ENCODE measurements around the gene SLC34A1. TPM values are rescaled to one million over a fixed set of nuclear protein-coding genes. Genes with fewer than 3 reads are reported as not detected.
"Not testable (repeated sequence)": the region's sequence is repeated elsewhere in the genome, so short reads cannot be mapped to it uniquely, and the experiment has no call there.

Gene SLC34A1
- total and polyA plus RNA-seq, 4 experiments from 2014 or later: 0.11 TPM; not detected in 3

GRCh38 chr5:177339107-177339638 lies 45.1 kb upstream of the SLC34A1 start:
- peaks cover 37 to 50% of the 10 kb centered on the region in 2 donors for H3K36me3 Mint-ChIP-seq
- intact Hi-C loops (cut with micrococcal nuclease): no loop called here
- no peak overlapping the region for H3K27ac ChIP-seq (ENCODE audit: low read depth, low read length)

GRCh38 chr5:177343000-177343399 lies 41.2 kb upstream of the SLC34A1 start:
- H3K27ac Mint-ChIP-seq; H3K27me3 Mint-ChIP-seq; DNase-seq; POLR2A ChIA-PET (ENCODE audit: partially characterized antibody); H3K27ac ChIP-seq (ENCODE audit: low read depth, low read length); H3K27me3 ChIP-seq (ENCODE audit: insufficient read depth, low read length); H3K9me3 ChIP-seq (ENCODE audit: control insufficient read depth in 1 of 2, low read length in 2 of 2); H3K4me3 ChIP-seq (ENCODE audit: low read length in 2 of 2); H3K4me3 Mint-ChIP-seq; H3K9me3 Mint-ChIP-seq; intact Hi-C loops (cut with micrococcal nuclease): not testable (repeated sequence)
- CTCF ChIA-PET (ENCODE audit: partially characterized antibody): interaction anchor here (1.2 kb wide), 1 partner anchor 61 kb away, joined by 4 read pairs; no protein-coding TSS in a partner anchor
- peaks cover 17% of the 10 kb centered on the region for H3K4me1 ChIP-seq (ENCODE audit: insufficient read depth, low read length)
- peaks cover 24 to 50% of the 10 kb centered on the region in 2 donors for H3K36me3 Mint-ChIP-seq
- H3K36me3 ChIP-seq (ENCODE audit: insufficient read depth, low read length): peaks cover 28% of the 10 kb centered on the region
- peaks cover 26 to 41% (median 33%) of the 10 kb centered on the region in 4 donors for H3K4me1 Mint-ChIP-seq

More at GRCh38 chr5:177339107-177339638, 45.1 kb upstream of the SLC34A1 start:
- H3K4me3 ChIP-seq (ENCODE audit: low read length in 2 of 2): no peak overlapping the region
- no peak for DNase-seq
- ChIA-PET POLR2A (ENCODE audit: partially characterized antibody) (interaction anchor here (1.2 kb wide), 1 partner anchor 11 kb away, joined by 5 read pairs; no protein-coding TSS in a partner anchor), CTCF (ENCODE audit: partially characterized antibody) (interaction anchor here (0.9 to 1.6 kb wide), 2 partner anchors 50 to 225 kb away, joined by 3 to 5 read pairs; no protein-coding TSS in a partner anchor)
- Mint-ChIP-seq H3K27ac (peak overlapping the region in 2 of 7 donors; percentile 22 to 36), H3K4me3 (no peak overlapping the region), H3K9me3 (peaks cover 0 to 8% (median 1%) of the 10 kb centered on the region in 8 donors), H3K4me1 (peaks cover 14 to 26% (median 18%) of the 10 kb centered on the region in 4 donors), H3K27me3 (no peaks in the 10 kb centered on the region)
- H3K27me3 ChIP-seq (ENCODE audit: insufficient read depth, low read length): no peaks in the 10 kb centered on the region
- no peaks in the 10 kb centered on the region for H3K4me1 ChIP-seq (ENCODE audit: insufficient read depth, low read length)
- H3K36me3 ChIP-seq (ENCODE audit: insufficient read depth, low read length): peaks cover 61% of the 10 kb centered on the region
- H3K9me3 ChIP-seq (ENCODE audit: control insufficient read depth in 1 of 2, low read length in 2 of 2): no peaks in the 10 kb centered on the region

GRCh38 chr5:177343777-177344176 lies 40.5 kb upstream of the SLC34A1 start:
- Mint-ChIP-seq H3K4me1 (peaks cover 26 to 42% (median 33%) of the 10 kb centered on the region in 4 donors), H3K27ac (no peak overlapping the region), H3K4me3 (no peak overlapping the region), H3K9me3 (peaks cover 0 to 8% (median 1%) of the 10 kb centered on the region in 8 donors), H3K27me3 (no peaks in the 10 kb centered on the region), H3K36me3 (peaks cover 24 to 50% of the 10 kb centered on the region in 2 donors)
- H3K27me3 ChIP-seq (ENCODE audit: insufficient read depth, low read length): no peaks in the 10 kb centered on the region
- ChIA-PET CTCF (ENCODE audit: partially characterized antibody) (interaction anchor here (0.7 to 1.3 kb wide), 2 partner anchors 40 to 47 kb away, joined by 3 read pairs; partner anchors contain the start of genes PRELID1 and RAB24), POLR2A (ENCODE audit: partially characterized antibody) (interaction anchor here (0.6 to 0.8 kb wide), 2 partner anchors 31 to 154 kb away, joined by 3 read pairs; partner anchors contain the start of gene PDLIM7)
- intact Hi-C loops (cut with micrococcal nuclease): no loop called here
- no peak overlapping the region for H3K27ac ChIP-seq (ENCODE audit: low read depth, low read length)
- no peak overlapping the region for H3K4me3 ChIP-seq (ENCODE audit: low read length in 2 of 2)
- peaks cover 22% of the 10 kb centered on the region for H3K36me3 ChIP-seq (ENCODE audit: insufficient read depth, low read length)
- H3K4me1 ChIP-seq (ENCODE audit: insufficient read depth, low read length): peaks cover 20% of the 10 kb centered on the region
- H3K9me3 ChIP-seq (ENCODE audit: control insufficient read depth in 1 of 2, low read length in 2 of 2): no peaks in the 10 kb centered on the region
- DNase-seq: no peak

GRCh38 chr5:177344891-177345290 lies 39.3 kb upstream of the SLC34A1 start:
- no peak overlapping the region for H3K27ac Mint-ChIP-seq
- H3K4me1 ChIP-seq (ENCODE audit: insufficient read depth, low read length): peaks cover 32% of the 10 kb centered on the region
- peaks cover 30 to 44% (median 37%) of the 10 kb centered on the region in 4 donors for H3K4me1 Mint-ChIP-seq
- H3K36me3 Mint-ChIP-seq: peaks cover 23 to 54% of the 10 kb centered on the region in 2 donors
- no peaks in the 10 kb centered on the region for H3K27me3 ChIP-seq (ENCODE audit: insufficient read depth, low read length)
- no peaks in the 10 kb centered on the region for H3K9me3 ChIP-seq (ENCODE audit: control insufficient read depth in 1 of 2, low read length in 2 of 2)
- no peaks in the 10 kb centered on the region for H3K27me3 Mint-ChIP-seq
- no peak overlapping the region for H3K27ac ChIP-seq (ENCODE audit: low read depth, low read length)
- peaks cover 0 to 3% (median under 1%) of the 10 kb centered on the region in 8 donors for H3K9me3 Mint-ChIP-seq
- POLR2A ChIA-PET (ENCODE audit: partially characterized antibody): no interaction called here
- peaks cover 29% of the 10 kb centered on the region for H3K36me3 ChIP-seq (ENCODE audit: insufficient read depth, low read length)
- H3K4me3 Mint-ChIP-seq: no peak overlapping the region
- intact Hi-C loops (cut with micrococcal nuclease): no loop called here
- DNase-seq: no peak
- no peak overlapping the region for H3K4me3 ChIP-seq (ENCODE audit: low read length in 2 of 2)
- CTCF ChIA-PET (ENCODE audit: partially characterized antibody): interaction anchor here (0.9 to 1.6 kb wide), 2 partner anchors 17 to 35 kb away, joined by 3 to 5 read pairs; no protein-coding TSS in a partner anchor

GRCh38 chr5:177346820-177347219 lies 37.4 kb upstream of the SLC34A1 start:
- peak overlapping the region in 3 of 7 donors; percentile 13 to 26 (median 24) for H3K27ac Mint-ChIP-seq
- ChIA-PET POLR2A (ENCODE audit: partially characterized antibody) (interaction anchor here (1.1 to 1.5 kb wide), 4 partner anchors 14 to 101 kb away, joined by 3 to 4 read pairs (median 3); no protein-coding TSS in a partner anchor), CTCF (ENCODE audit: partially characterized antibody) (interaction anchor here (0.7 to 2.2 kb wide), 6 partner anchors 22 to 109 kb away, joined by 3 to 13 read pairs (median 4); no protein-coding TSS in a partner anchor)
- H3K4me1 Mint-ChIP-seq: peaks cover 35 to 56% (median 46%) of the 10 kb centered on the region in 4 donors
- Histone ChIP-seq H3K36me3 (ENCODE audit: insufficient read depth, low read length) (peaks cover 23% of the 10 kb centered on the region), H3K9me3 (ENCODE audit: control insufficient read depth in 1 of 2, low read length in 2 of 2) (no peaks in the 10 kb centered on the region), H3K27me3 (ENCODE audit: insufficient read depth, low read length) (no peaks in the 10 kb centered on the region), H3K4me1 (ENCODE audit: insufficient read depth, low read length) (peaks cover 45% of the 10 kb centered on the region), H3K27ac (ENCODE audit: low read depth, low read length) (no peak overlapping the region), H3K4me3 (ENCODE audit: low read length in 2 of 2) (no peak overlapping the region)
- no peak for DNase-seq
- peaks cover 0 to 3% (median 0%) of the 10 kb centered on the region in 8 donors for H3K9me3 Mint-ChIP-seq
- H3K4me3 Mint-ChIP-seq: peak overlapping the region in 3 of 8 donors; percentile 15 to 29 (median 24)
- intact Hi-C loops (cut with micrococcal nuclease): no loop called here
- H3K36me3 Mint-ChIP-seq: peaks cover 15 to 57% of the 10 kb centered on the region in 2 donors
- no peaks in the 10 kb centered on the region for H3K27me3 Mint-ChIP-seq

GRCh38 chr5:177347699-177348098 lies 36.5 kb upstream of the SLC34A1 start:
- Histone ChIP-seq H3K4me3 (ENCODE audit: low read length in 2 of 2) (no peak overlapping the region), H3K9me3 (ENCODE audit: control insufficient read depth in 1 of 2, low read length in 2 of 2) (no peaks in the 10 kb centered on the region), H3K27me3 (ENCODE audit: insufficient read depth, low read length) (no peaks in the 10 kb centered on the region), H3K27ac (ENCODE audit: low read depth, low read length) (no peak overlapping the region), H3K4me1 (ENCODE audit: insufficient read depth, low read length) (peaks cover 49% of the 10 kb centered on the region), H3K36me3 (ENCODE audit: insufficient read depth, low read length) (peaks cover 22% of the 10 kb centered on the region)
- H3K36me3 Mint-ChIP-seq: peaks cover 14 to 56% of the 10 kb centered on the region in 2 donors
- ChIA-PET CTCF (ENCODE audit: partially characterized antibody) (interaction anchor here (1.4 kb wide), 1 partner anchor 38 kb away, joined by 4 read pairs; no protein-coding TSS in a partner anchor), POLR2A (ENCODE audit: partially characterized antibody) (no interaction called here)
- peaks cover 34 to 60% (median 49%) of the 10 kb centered on the region in 4 donors for H3K4me1 Mint-ChIP-seq
- peaks cover 0 to 3% (median 0%) of the 10 kb centered on the region in 8 donors for H3K9me3 Mint-ChIP-seq
- H3K4me3 Mint-ChIP-seq: peak overlapping the region in 1 of 8 donors; percentile 24
- peak overlapping the region in 3 of 7 donors; percentile 24 to 55 (median 41) for H3K27ac Mint-ChIP-seq
- intact Hi-C loops (cut with micrococcal nuclease): no loop called here
- H3K27me3 Mint-ChIP-seq: no peaks in the 10 kb centered on the region
- DNase-seq: no peak

GRCh38 chr5:177349362-177349647 lies 34.9 kb upstream of the SLC34A1 start:
- Histone ChIP-seq H3K27me3 (ENCODE audit: insufficient read depth, low read length) (no peaks in the 10 kb centered on the region), H3K36me3 (ENCODE audit: insufficient read depth, low read length) (peaks cover 18% of the 10 kb centered on the region), H3K27ac (ENCODE audit: low read depth, low read length) (no peak overlapping the region), H3K9me3 (ENCODE audit: control insufficient read depth in 1 of 2, low read length in 2 of 2) (no peaks in the 10 kb centered on the region), H3K4me1 (ENCODE audit: insufficient read depth, low read length) (peaks cover 49% of the 10 kb centered on the region), H3K4me3 (ENCODE audit: low read length in 2 of 2) (no peak overlapping the region)
- H3K4me1 Mint-ChIP-seq: peaks cover 33 to 63% (median 50%) of the 10 kb centered on the region in 4 donors
- intact Hi-C loops (cut with micrococcal nuclease): no loop called here
- no peaks in the 10 kb centered on the region for H3K27me3 Mint-ChIP-seq
- DNase-seq: no peak
- H3K9me3 Mint-ChIP-seq: no peaks in the 10 kb centered on the region
- H3K27ac Mint-ChIP-seq: peak overlapping the region in 2 of 7 donors; percentile 75 to 97
- POLR2A ChIA-PET (ENCODE audit: partially characterized antibody): interaction anchor here (1.0 to 3.6 kb wide), 3 partner anchors 9 to 22 kb away, joined by 3 to 52 read pairs (median 3); partner anchors contain the start of gene RGS14
- peaks cover 9 to 49% of the 10 kb centered on the region in 2 donors for H3K36me3 Mint-ChIP-seq
- peak overlapping the region in 7 of 8 donors; percentile 39 to 100 (median 97) for H3K4me3 Mint-ChIP-seq
- CTCF ChIA-PET (ENCODE audit: partially characterized antibody): interaction anchor here (1.4 to 2.2 kb wide), 2 partner anchors 32 to 39 kb away, joined by 4 to 8 read pairs; no protein-coding TSS in a partner anchor

All from CD4-positive, alpha-beta memory T cell (primary cell).